Prostate gland (tissue), 2 donors: ENCODE data around the gene MKRN1.

Experiments
- POLR2A ChIP-seq: fragments of 450-650 bp; IDR thresholded peaks from one replicate; pipeline ENCODE4 v1.6.1; 2016; ENCODE audit warnings: antibody characterized with exemption, mild to moderate bottlenecking
- POLR2AphosphoS5 ChIP-seq: sonication (generic); formaldehyde crosslinking; IDR thresholded peaks from one replicate; pipeline ENCODE4 v1.6.1; 2017; ENCODE audit warnings: antibody characterized with exemption
- TF ChIP-seq, protein P1 (sequence below), 4 experiments: fragments of 200-600 bp in 2 of 4; fragments of 450-650 bp in 2 of 4; sonication (generic) in 2 of 4; IDR thresholded peaks; 1 replicate in 3 of 4; 2 replicates in 1 of 4; pipeline ENCODE4 v1.5.1; 2016 to 2019; ENCODE audit warnings: antibody characterized with exemption in 4 of 4, mild to moderate bottlenecking in 2 of 4, moderate library complexity in 2 of 4

DNA sequence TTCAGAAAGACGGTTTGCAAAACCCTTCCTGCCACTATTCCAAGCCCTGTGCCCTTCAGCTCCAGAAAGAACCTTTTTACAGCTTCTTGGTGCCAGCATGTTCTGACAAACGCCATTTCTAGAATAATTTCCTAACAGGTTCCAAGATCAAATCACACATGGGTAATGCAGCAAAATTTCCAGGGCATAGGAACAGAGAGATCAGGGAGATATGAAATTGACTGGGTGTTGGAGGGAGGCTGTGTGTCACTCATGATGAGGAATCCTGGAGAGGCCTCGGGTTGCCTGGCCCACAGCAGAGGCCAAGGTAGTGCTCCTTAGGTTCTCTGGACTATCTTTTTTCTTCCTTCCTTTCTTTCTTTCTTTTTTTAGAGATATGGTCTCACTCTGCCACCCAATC, 45.9 kb downstream of the MKRN1 start:
- TF ChIP-seq, protein P1, sequence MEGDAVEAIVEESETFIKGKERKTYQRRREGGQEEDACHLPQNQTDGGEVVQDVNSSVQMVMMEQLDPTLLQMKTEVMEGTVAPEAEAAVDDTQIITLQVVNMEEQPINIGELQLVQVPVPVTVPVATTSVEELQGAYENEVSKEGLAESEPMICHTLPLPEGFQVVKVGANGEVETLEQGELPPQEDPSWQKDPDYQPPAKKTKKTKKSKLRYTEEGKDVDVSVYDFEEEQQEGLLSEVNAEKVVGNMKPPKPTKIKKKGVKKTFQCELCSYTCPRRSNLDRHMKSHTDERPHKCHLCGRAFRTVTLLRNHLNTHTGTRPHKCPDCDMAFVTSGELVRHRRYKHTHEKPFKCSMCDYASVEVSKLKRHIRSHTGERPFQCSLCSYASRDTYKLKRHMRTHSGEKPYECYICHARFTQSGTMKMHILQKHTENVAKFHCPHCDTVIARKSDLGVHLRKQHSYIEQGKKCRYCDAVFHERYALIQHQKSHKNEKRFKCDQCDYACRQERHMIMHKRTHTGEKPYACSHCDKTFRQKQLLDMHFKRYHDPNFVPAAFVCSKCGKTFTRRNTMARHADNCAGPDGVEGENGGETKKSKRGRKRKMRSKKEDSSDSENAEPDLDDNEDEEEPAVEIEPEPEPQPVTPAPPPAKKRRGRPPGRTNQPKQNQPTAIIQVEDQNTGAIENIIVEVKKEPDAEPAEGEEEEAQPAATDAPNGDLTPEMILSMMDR (IDR thresholded peaks at IDR 0.05) = no peak
- TF ChIP-seq POLR2AphosphoS5 (no peak), POLR2A (no peak)
